COLO829 (cell line): ENCODE data around the gene ANKH.

Experiments used
- DNase-seq: peaks from one replicate; pipeline ENCODE4 v3.0.0; 2012; ENCODE audit warnings: low spot score

The ANKH gene

DNA sequence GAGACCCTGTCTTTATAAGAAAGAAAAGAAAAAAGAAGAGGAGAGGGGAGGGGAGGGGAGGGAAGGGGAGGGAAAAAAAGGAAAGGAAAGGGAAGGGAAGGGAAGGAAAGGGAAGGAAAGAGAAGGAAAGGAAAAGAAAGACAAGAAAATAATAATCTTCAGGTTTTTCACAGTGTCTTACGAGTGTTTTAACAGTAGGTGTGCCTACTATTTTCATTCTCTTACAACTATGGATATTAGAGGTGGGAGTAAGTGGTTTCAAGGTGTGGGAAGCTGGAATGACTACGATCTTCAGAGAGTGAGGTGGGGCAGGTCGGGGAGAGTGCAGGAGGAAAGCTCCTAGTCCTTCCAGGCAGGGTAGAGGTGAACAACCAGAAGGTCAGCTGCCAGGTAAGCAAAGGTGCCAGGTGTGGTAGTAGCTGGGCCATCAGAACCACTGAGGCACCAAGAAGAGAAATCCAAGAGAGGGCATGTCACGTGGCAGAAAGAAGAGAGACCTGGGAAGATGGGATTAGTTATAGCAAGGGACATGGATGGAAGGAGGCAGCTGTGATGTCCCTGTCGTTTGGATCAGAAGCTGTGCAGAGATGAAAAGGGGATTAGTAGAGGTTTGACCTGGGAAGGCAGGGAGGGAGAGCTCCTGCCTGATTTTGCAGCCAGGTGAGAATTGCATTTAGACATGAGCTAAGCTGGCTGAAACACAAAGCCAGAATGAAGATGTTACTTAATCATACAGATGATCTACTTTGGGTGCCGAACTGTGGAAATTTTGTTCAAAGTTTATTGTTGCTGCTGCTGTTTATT lies 111.6 kb downstream of the ANKH start:
- no peak for DNase-seq

- no peak for DNase-seq
Observed at GRCh38 chr5:14757850-14758249, 113.7 kb downstream of the ANKH start.

- DNase-seq, result no peak
Observed at GRCh38 chr5:14756478-14756877, 115.1 kb downstream of the ANKH start.

DNA sequence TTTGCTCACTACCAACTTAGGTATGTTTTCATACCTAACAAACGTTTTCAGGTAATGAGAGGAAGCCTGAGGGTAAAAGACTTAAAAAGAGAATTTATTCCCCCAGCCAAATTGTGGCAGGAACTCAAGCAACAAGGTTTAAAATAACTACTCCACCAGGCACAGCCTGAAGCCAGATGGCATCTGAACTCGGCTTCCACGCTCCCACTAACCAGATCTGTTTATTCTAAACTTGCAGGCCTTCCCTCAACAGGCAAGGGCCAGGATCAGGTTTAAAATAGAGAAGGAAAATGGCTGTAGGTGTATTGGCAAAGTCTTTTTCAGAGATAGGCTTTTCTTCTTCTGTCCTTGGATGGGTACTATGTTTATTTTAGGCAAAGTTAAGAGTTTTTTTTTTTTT lies 117.6 kb downstream of the ANKH start:
- no peak for DNase-seq

- DNase-seq, result no peak
Observed at GRCh38 chr5:14753292-14753691, 118.3 kb downstream of the ANKH start.

DNA sequence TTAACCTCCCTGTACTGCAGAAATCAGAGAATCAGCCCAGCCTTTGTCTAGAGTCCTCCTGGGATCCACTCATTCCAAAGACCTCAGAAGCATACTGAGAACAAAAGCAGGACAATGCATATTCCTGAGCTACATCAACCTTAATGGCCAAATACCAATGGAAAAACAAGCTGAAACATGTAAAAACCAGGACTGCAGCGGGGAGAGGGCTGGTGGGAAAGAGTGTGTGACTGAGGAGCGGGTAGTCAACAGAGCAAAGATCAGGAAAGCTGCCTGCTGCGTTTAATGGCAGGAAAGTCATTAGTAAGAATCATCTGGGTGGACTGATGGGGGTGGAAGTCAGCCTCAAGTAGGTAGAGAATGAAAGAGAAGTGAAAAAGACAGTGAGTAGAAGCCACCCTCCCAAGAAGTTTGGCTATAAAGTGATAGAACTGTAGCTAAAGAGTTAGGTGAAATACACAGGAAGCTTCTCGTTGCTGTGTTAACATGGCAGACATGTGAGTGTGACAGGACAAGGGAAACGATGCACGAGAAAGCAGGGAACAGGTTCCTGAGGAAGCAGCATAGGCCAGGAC lies 119.0 kb downstream of the ANKH start:
- DNase-seq, result no peak

DNA sequence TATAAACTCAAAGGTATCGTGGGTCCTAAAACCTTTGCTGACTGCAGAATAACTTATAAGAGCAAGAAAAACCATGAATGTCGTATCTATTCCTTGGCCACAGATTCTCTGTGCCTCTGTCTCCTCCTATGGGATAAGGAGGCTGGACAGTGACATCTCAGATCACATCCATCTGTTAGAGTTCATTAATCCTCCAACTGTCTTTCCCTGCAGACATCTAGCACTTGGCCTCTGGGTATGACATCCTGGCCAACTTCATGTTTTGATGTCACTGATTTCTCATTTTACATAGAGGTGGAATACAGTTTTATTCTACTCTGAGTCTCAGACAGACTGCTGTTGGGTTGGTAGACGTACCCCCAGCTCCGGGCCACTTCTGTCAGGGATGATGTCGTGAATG lies 120.9 kb downstream of the ANKH start:
- no peak for DNase-seq

GRCh38 chr5:14749579-14750101 lies 121.9 kb downstream of the ANKH start:
- no peak for DNase-seq

GRCh38 chr5:14748180-14748900 lies 123.2 kb downstream of the ANKH start:
- DNase-seq, result no peak

DNA sequence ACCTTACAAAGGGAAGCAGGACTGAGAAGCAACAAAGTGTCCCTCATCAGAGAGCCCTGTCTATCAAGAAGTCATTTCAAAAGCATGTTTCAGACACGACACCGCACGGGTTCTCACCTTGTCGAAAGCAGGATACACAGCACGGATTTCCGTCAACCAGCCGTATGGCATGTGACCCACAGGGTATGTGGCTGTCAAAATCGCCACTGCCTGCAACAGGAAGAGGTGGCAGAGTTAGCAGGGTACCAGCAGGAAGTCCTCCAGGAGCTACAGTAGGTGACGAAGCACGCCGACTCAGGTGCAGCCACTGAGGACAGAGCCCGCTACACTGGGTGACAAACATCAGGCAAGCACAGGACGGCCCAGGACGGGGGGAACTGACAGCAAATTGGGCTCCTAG lies 125.8 kb downstream of the ANKH start:
- no peak for DNase-seq

DNA sequence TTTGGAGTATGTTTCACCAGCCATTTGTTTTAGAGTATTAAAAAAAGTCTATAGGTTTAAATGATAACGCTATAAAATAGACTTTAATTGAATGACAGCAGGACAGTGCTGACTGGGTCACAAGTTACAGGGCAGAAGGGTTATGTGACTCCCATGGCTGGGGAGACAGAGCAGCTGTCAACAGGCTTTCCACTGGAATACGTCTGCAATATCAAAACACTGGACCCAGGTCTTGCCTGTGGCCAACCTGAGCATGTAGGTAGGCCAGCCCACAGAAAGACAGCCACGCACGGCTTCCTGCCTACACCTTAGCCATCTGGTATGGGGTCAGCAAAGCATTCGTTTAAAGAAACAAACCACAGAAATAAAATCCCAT lies 126.4 kb downstream of the ANKH start:
- no peak for DNase-seq

DNA sequence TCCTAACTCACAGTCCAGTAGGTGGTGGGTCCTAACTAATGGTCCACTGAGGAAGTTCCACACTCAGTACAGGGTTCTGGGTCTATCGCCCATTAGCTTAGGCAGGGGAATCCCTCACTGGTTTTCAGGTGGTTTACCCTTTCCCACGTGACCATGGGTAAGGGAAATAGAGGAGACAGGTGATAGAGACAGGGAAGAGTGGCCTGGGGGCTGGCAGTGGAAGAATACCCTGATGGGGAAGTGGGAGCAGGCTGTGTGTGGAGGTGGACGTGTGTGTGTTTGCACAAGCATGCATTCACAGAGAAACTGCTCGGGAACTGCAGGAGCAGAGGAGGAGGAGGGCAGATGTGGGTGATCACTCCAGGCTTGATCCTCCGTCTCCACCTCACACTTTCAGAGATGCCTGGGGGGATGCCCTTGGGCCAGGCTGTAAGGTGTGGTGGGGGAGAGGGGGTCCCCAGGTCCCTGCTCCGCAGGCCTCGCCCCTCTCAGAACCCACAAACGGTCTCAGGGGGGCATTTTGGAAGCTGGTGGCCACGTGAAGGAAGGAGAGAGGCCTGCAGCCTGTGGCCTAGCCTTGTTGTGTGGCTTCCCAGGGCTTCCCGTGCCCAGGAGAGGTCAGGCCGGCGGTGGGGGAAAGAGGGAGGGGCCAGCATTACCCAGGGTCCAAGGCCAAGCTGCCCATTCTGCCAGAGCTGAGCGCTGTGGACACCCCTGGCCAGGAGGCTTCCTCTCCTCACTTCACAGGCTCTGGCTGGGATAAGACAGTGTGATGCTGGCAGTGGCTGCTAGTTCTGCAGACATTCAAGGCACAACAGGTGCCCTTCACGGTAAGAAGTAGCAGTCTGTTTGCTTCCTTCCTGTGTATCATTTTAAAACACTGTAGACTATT lies 127.0 kb downstream of the ANKH start:
- no peak for DNase-seq

GRCh38 chr5:14743601-14744295 lies 127.8 kb downstream of the ANKH start:
- peak; percentile 23 for DNase-seq

DNA sequence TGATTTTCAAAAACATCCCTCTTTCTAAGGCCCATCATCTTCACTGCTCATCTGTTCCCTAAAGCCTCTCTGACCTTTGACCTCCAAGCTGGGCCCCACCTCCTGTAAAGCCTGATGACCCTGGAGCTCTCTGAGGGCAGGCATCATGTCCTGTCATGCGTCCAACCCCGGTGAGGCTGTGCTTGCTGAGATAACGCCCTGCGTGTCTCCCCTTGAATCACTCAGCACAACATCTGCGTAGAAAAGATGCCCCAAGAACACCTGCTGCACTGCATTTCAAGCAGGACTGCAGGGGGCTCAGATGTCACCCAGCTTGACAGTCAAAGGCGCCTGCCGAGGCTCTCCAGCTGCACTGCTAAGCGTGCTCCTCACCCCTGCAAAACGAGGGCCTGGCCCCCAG lies 129.1 kb downstream of the ANKH start:
- no peak for DNase-seq

- DNase-seq, result no peak
Observed at GRCh38 chr5:14741801-14742440, 129.7 kb downstream of the ANKH start.

GRCh38 chr5:14741131-14741530 lies 130.4 kb downstream of the ANKH start:
- no peak for DNase-seq

DNA sequence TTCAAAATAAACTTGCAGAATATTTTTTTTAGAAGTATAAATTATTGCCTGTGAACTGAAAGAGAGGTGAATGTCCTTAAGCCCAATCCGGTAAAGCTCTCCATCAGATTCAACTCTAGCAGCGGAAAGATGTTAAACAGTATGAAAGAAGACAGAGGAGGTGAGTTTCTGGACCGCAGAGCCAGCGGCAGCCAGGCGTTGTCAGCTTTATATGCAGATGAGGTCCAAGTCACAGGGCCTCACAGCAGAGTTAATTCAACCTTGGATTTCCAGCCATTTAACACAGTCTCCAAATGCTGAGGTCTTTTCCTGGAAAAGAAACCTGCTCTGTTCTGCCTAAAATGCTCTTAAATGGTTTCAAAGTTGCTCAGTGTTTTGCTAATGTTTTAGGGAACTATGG lies 131.6 kb downstream of the ANKH start:
- DNase-seq, result no peak

DNA sequence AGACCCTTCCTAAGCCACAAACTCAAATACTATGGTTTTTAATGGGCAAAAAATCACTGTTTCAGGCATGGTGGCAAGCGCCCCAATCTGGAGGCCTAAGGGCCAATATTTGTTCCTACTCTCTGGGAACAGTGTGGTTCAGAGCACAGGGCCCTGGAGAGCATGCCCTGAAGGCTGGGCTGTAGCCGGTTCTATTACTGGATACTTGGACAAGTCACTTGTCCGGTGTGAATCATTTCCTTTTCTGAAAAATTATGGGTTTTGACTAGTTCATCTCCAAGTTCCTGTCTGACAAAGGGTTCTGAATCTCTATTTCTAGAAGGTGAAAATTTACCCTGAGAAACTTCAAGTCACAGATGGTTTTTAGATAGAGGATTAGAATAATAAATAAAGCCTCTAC lies 132.0 kb downstream of the ANKH start:
- DNase-seq, result peak; percentile 56

DNA sequence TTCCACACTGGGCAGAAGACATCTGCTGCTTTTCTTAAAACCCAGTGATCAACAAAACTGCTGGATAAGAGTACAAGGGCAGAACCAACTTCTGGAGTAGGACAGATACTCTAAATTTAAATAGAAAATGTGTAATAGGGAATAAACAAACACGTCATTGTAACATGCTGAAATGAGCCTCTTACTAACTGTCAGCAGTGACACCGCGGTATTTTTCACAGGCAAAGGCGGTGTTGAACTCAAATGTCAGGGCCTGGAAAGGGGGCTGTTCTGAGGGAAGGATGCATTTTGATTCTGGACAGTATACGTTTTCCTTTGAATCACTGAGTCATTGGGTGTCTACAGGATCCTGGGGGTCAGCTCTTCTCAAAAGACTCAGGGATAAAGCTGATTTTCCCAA lies 133.5 kb downstream of the ANKH start:
- no peak for DNase-seq

- DNase-seq, result no peak
Observed at GRCh38 chr5:14737291-14737690, 134.3 kb downstream of the ANKH start.

- DNase-seq, result no peak
Observed at GRCh38 chr5:14735944-14736343, 135.6 kb downstream of the ANKH start.
